ENCODE data around the gene RIGI. TPM values are rescaled to one million over a fixed set of nuclear protein-coding genes. Genes with fewer than 3 reads are reported as not detected.
A peak's percentile ranks its signal among the peaks of the same experiment; 100 is the strongest.
"Not testable (repeated sequence)": the region's sequence is repeated elsewhere in the genome, so short reads cannot be mapped to it uniquely, and the experiment has no call there.

Gene RIGI
- total and polyA plus RNA-seq, 2 of the 13 experiments (the other 11 are each of a cell fraction or from before 2014, with no cell fraction given), result 3.0 to 8.2 TPM

- no peak for TF ChIP-seq RERE (CRISPR knock-in tag; IDR thresholded peaks at IDR 0.05; ENCODE audit: low read depth)
- TF ChIP-seq ZNF3 (CRISPR knock-in tag; IDR thresholded peaks at IDR 0.05), result no peak
- TF ChIP-seq RBM22 (optimal IDR thresholded peaks at IDR 0.05; ENCODE audit: low read length), result no peak
- peak; percentile 89 for TF ChIP-seq ZNF629 (CRISPR knock-in tag; conservative IDR thresholded peaks at IDR 0.05)
- TF ChIP-seq ZNF558 (CRISPR knock-in tag; IDR thresholded peaks at IDR 0.05; ENCODE audit: borderline replicate concordance), result 0 out of 2 replicates have a peak, but pooled peaks have one; percentile 10
- TF ChIP-seq AFF4 (CRISPR knock-in tag; IDR thresholded peaks at IDR 0.05), result 0 out of 2 replicates have a peak, but pooled peaks have one; percentile 13
- no peak for TF ChIP-seq GPN1 (CRISPR knock-in tag; IDR thresholded peaks at IDR 0.05; ENCODE audit: borderline replicate concordance)
- TF ChIP-seq ZNF563 (CRISPR knock-in tag; IDR thresholded peaks at IDR 0.05), result no peak
- TF ChIP-seq ZNF816 (CRISPR knock-in tag; IDR thresholded peaks at IDR 0.05; ENCODE audit: borderline replicate concordance), result no peak
- TF ChIP-seq ZNF251 (CRISPR knock-in tag; IDR thresholded peaks at IDR 0.05), result no peak
- no peak for TF ChIP-seq GFI1 (CRISPR knock-in tag; IDR thresholded peaks at IDR 0.05; ENCODE audit: borderline replicate concordance)
- TF ChIP-seq PCBP2 (optimal IDR thresholded peaks at IDR 0.05; ENCODE audit: low read depth, low read length, poor library complexity, severe bottlenecking), result no peak
These were observed 24.2 kb upstream of the RIGI start (continued) for GRCh38 chr9:32550150-32550561.

GRCh38 chr9:32548213-32548612 lies 22.2 kb upstream of the RIGI start:
- ATAC-seq; CTCF ChIA-PET (ENCODE audit: low intra/inter-chr PET ratio, low total read pairs); BruUV-seq (replicated peaks): not testable (repeated sequence)

More at GRCh38 chr9:32548213-32548612, 22.2 kb upstream of the RIGI start:
- 95% methylated on average over 20 of the region's 20 CpGs for WGBS (ENCODE audit: low lambda C conversion rate)
- H3K27me3 ChIP-seq (ENCODE audit: control insufficient read depth in 1 of 2, insufficient read depth in 2 of 2, low read length in 2 of 2); H3K4me3 ChIP-seq (replicated peaks in 1 of 3; ENCODE audit: insufficient read depth in 1 of 3, low read depth in 2 of 3, low read length in 3 of 3); H2AFZ ChIP-seq (ENCODE audit: low read length); H3K27ac ChIP-seq (ENCODE audit: extremely low read length, insufficient read depth, low read length); POLR2A ChIA-PET; H3K4me2 ChIP-seq (ENCODE audit: low read depth, low read length); intact Hi-C loops (cut with micrococcal nuclease; ENCODE audit: unreplicated experiment); in situ Hi-C loops (cut with HindIII; ENCODE audit: extremely low pct_ligation_motif_present, low pct_unique_long_range_greater_than_20kb); H3K9ac ChIP-seq (ENCODE audit: insufficient read depth, low read depth, low read length); H3K9me3 ChIP-seq (ENCODE audit: low read length); FAIRE-seq; DNase-seq (ENCODE audit: low spot score): not testable (repeated sequence)
- Histone ChIP-seq H3K4me1 (ENCODE audit: insufficient read depth, low read length) (peaks cover 22% of the 10 kb centered on the region), H3K36me3 (replicated peaks in 1 of 2; ENCODE audit: control insufficient read depth in 1 of 2, insufficient read depth in 2 of 2, low read length in 2 of 2) (peaks cover 0 to 12% of the 10 kb centered on the region in 2 experiments; a peak in 4 of 5 replicates), H4K20me1 (ENCODE audit: insufficient read depth, low read length) (peaks cover 33% of the 10 kb centered on the region), H3K79me2 (ENCODE audit: insufficient read depth, low read length) (peaks cover 84% of the 10 kb centered on the region)

Measured in HepG2 (cell line).